CD4-positive, alpha-beta T cell treated with Interleukin-6 at 100 ng/mL for 8 hours (primary cell): ENCODE data around the gene RNASE8.

Experiments
- DNase-seq: peaks from one replicate; pipeline ENCODE4 v3.0.0-alpha.2; 2020; ENCODE audit warnings: mixed read lengths, low spot score

Gene RNASE8

GRCh38 chr14:21106498-21107282, 49.1 kb downstream of the RNASE8 start:
- peak; percentile 77 for DNase-seq

GRCh38 chr14:21107283-21107800, 49.7 kb downstream of the RNASE8 start:
- no peak for DNase-seq
